ENCODE results near the gene NFYC.

- TF ChIP-seq CHD1 (IDR thresholded peaks at IDR 0.05; ENCODE audit: low read depth, low read length) (no peak), RNF2 (IDR thresholded peaks at IDR 0.05; ENCODE audit: borderline replicate concordance, low read depth, low read length, missing control alignments, poor library complexity, severe bottlenecking) (no peak), ZNF274 (IDR thresholded peaks at IDR 0.05; ENCODE audit: borderline replicate concordance, extremely low read depth, low read length) (no peak)
Observed at GRCh38 chr1:40773748-40774265, 82.3 kb downstream of the NFYC start.
